Measurements from ENCODE around the gene MRPL54.

DNA sequence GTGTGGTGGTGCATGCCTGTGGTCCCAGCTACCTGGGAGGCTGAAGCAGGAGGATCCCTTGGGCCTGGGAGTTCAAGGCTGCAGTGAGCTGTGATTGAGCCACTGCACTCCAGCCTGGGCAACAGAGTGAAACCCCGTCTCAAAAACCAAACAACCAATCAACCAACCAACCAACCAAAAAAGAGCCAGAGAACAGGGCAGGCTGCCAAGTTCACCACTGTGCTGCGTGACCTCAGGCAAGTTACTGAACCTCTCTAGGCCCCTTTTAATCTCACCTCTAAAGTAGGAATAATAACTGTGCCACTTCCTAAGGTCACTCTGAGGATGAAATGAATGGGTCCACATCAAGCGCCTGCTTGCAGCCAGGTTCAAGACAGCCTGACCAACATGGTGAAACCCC lies 37.4 kb upstream of the MRPL54 start:
- TF ChIP-seq CTCF (IDR thresholded peaks at IDR 0.05) = no peak
- no peak for TF ChIP-seq POLR2A (IDR thresholded peaks at IDR 0.05)

All from testis (tissue), 2 donors.